A549 (cell line): ENCODE data around the gene U2AF1L4.

Source experiments
- CBX2 ChIP-seq: fragments of 200-600 bp; sonication (generic); IDR thresholded peaks from 2 replicates; pipeline ENCODE4 v1.6.1; 2016; ENCODE audit warnings: low read depth, mild to moderate bottlenecking, borderline replicate concordance
- HOXA7 ChIP-seq: fragments of 250-450 bp; sonication (Bioruptor Pico); IDR thresholded peaks from 2 replicates; pipeline ENCODE4 v1.5.0; 2020; ENCODE audit warnings: mild to moderate bottlenecking, moderate library complexity
- JUN ChIP-seq, 2 experiments: fragments of >200 bp; sonication (Bioruptor Twin); formaldehyde crosslinking; IDR thresholded peaks; 2 replicates in 1 of 2; 3 replicates in 1 of 2; pipeline ENCODE4 v1.6.1; 2016 to 2017
- NFE2L2 ChIP-seq: fragments of 150-350 bp; conservative IDR thresholded peaks from 2 replicates; pipeline ENCODE4 v1.6.1; 2014; ENCODE audit warnings: low read length
- POLR2A ChIP-seq: IDR thresholded peaks from 2 replicates; pipeline ENCODE4 v1.6.1; 2012; ENCODE audit warnings: mild to moderate bottlenecking, low read length
- SREBF2 ChIP-seq: fragments of 450-650 bp; IDR thresholded peaks from 2 replicates; pipeline ENCODE4 v1.6.1; 2014; ENCODE audit warnings: mild to moderate bottlenecking, moderate library complexity
- TF ChIP-seq, protein P1 (sequence below): fragments of >200 bp; sonication (Bioruptor Twin); formaldehyde crosslinking; IDR thresholded peaks from 3 replicates; pipeline ENCODE4 v1.5.1; 2016
- TF ChIP-seq, protein P2 (sequence below): IDR thresholded peaks from 2 replicates; pipeline ENCODE4 v1.6.1; 2012

DNA sequence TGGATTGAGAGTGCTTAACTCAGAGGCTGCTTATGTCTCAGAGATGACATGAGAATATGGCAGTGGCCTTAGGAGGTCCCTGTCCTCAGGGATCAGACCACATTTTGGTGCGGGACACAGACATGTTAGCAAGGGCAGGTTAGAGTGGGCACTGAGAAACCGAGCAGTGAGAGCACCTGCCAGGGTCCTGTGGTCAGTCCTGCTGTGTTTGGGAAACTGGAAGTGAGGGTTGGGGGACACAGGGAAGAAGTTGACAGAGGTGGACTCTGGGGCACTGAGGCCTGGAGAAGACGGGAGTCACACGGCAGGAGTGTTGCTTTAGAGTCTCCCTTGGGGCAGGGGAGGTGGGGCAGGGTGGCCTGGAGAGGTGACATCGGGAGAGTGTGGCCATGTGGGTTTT lies 10.3 kb downstream of the U2AF1L4 start:
- TF ChIP-seq, protein P1, sequence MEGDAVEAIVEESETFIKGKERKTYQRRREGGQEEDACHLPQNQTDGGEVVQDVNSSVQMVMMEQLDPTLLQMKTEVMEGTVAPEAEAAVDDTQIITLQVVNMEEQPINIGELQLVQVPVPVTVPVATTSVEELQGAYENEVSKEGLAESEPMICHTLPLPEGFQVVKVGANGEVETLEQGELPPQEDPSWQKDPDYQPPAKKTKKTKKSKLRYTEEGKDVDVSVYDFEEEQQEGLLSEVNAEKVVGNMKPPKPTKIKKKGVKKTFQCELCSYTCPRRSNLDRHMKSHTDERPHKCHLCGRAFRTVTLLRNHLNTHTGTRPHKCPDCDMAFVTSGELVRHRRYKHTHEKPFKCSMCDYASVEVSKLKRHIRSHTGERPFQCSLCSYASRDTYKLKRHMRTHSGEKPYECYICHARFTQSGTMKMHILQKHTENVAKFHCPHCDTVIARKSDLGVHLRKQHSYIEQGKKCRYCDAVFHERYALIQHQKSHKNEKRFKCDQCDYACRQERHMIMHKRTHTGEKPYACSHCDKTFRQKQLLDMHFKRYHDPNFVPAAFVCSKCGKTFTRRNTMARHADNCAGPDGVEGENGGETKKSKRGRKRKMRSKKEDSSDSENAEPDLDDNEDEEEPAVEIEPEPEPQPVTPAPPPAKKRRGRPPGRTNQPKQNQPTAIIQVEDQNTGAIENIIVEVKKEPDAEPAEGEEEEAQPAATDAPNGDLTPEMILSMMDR, result no peak
- TF ChIP-seq, protein P2, sequence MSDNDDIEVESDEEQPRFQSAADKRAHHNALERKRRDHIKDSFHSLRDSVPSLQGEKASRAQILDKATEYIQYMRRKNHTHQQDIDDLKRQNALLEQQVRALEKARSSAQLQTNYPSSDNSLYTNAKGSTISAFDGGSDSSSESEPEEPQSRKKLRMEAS, result no peak
- TF ChIP-seq POLR2A (no peak), HOXA7 (CRISPR knock-in tag) (no peak), SREBF2 (no peak), CBX2 (no peak), NFE2L2 (no peak), JUN (IDR thresholded peaks at IDR 0.05) (no peak)
